ENCODE measurements around the gene DOP1A. TPM values are rescaled to one million over a fixed set of nuclear protein-coding genes. Genes with fewer than 3 reads are reported as not detected.
A peak's percentile ranks its signal among the peaks of the same experiment; 100 is the strongest.

The DOP1A gene
- polyA plus RNA-seq (2013, experiment 1 of 2) = 6.3 TPM
- polyA plus RNA-seq (2013, experiment 2 of 2) = 7.8 TPM

- Histone ChIP-seq H3K9ac (ENCODE audit: low read depth, low read length) (peak within 1 kb of the TSS; percentile 64), H3K9me3 (ENCODE audit: insufficient read depth, low read depth, low read length) (no peaks in the 10 kb centered on the region), H3K27me3 (ENCODE audit: insufficient read depth, low read length) (no peaks in the 10 kb centered on the region), H3K27ac (ENCODE audit: low read depth, low read length) (peak within 1 kb of the TSS; percentile 59), H3K4me3 (ENCODE audit: low read length) (peak within 1 kb of the TSS; percentile 64), H3K4me1 (ENCODE audit: insufficient read depth, low read length) (peaks cover 45% of the 10 kb centered on the region), H3K36me3 (ENCODE audit: insufficient read depth, low read length) (no peaks in the 10 kb centered on the region)
- WGBS = under 1% methylated on average over 76 of the region's 78 CpGs
Measured at GRCh38 chr6:83067448-83068439, at the start of gene DOP1A. TSS of gene DOP1A (plus strand) at chr6:83067671. CDS start at chr6:83096978, 29,307 bp downstream.

- no peak overlapping the region for H3K9ac ChIP-seq (ENCODE audit: low read depth, low read length)
- 95% methylated on average over 4 of the region's 4 CpGs for WGBS
Measured at GRCh38 chr6:83019741-83020140, 47.7 kb upstream of the DOP1A start.

GRCh38 chr6:83031689-83032088, 35.8 kb upstream of the DOP1A start:
- Histone ChIP-seq H3K27ac (ENCODE audit: low read depth, low read length) (no peak overlapping the region), H3K4me1 (ENCODE audit: insufficient read depth, low read length) (no peaks in the 10 kb centered on the region), H3K4me3 (ENCODE audit: low read length) (no peak overlapping the region), H3K9me3 (ENCODE audit: insufficient read depth, low read depth, low read length) (peaks cover 35% of the 10 kb centered on the region), H3K27me3 (ENCODE audit: insufficient read depth, low read length) (no peaks in the 10 kb centered on the region), H3K36me3 (ENCODE audit: insufficient read depth, low read length) (peaks cover 74% of the 10 kb centered on the region), H3K9ac (ENCODE audit: low read depth, low read length) (no peak overlapping the region)
- 96% methylated on average over 6 of the region's 6 CpGs for WGBS

More at GRCh38 chr6:83019741-83020140, 47.7 kb upstream of the DOP1A start:
- Histone ChIP-seq H3K27ac (ENCODE audit: low read depth, low read length) (no peak overlapping the region), H3K4me1 (ENCODE audit: insufficient read depth, low read length) (no peaks in the 10 kb centered on the region), H3K27me3 (ENCODE audit: insufficient read depth, low read length) (no peaks in the 10 kb centered on the region), H3K36me3 (ENCODE audit: insufficient read depth, low read length) (peaks cover 86% of the 10 kb centered on the region), H3K4me3 (ENCODE audit: low read length) (no peak overlapping the region), H3K9me3 (ENCODE audit: insufficient read depth, low read depth, low read length) (no peaks in the 10 kb centered on the region)

- Histone ChIP-seq H3K36me3 (ENCODE audit: insufficient read depth, low read length) (peaks cover 37% of the 10 kb centered on the region), H3K9me3 (ENCODE audit: insufficient read depth, low read depth, low read length) (peaks cover 13% of the 10 kb centered on the region; the same call in 1 of the 2 replicates), H3K4me3 (ENCODE audit: low read length) (no peak overlapping the region), H3K27me3 (ENCODE audit: insufficient read depth, low read length) (no peaks in the 10 kb centered on the region), H3K9ac (ENCODE audit: low read depth, low read length) (no peak overlapping the region), H3K4me1 (ENCODE audit: insufficient read depth, low read length) (no peaks in the 10 kb centered on the region), H3K27ac (ENCODE audit: low read depth, low read length) (no peak overlapping the region)
- WGBS = 97% methylated on average over 2 of the region's 2 CpGs
Measured at GRCh38 chr6:83038246-83038645, 29.2 kb upstream of the DOP1A start.

- Histone ChIP-seq H3K27ac (ENCODE audit: low read depth, low read length) (no peak overlapping the region), H3K9me3 (ENCODE audit: insufficient read depth, low read depth, low read length) (no peaks in the 10 kb centered on the region), H3K4me1 (ENCODE audit: insufficient read depth, low read length) (peaks cover 8% of the 10 kb centered on the region; the same call in 1 of the 2 replicates), H3K9ac (ENCODE audit: low read depth, low read length) (no peak overlapping the region), H3K27me3 (ENCODE audit: insufficient read depth, low read length) (no peaks in the 10 kb centered on the region), H3K4me3 (ENCODE audit: low read length) (no peak overlapping the region), H3K36me3 (ENCODE audit: insufficient read depth, low read length) (peaks cover 14% of the 10 kb centered on the region)
- 94% methylated on average over 4 of the region's 4 CpGs for WGBS
Measured at GRCh38 chr6:83042467-83043053, 24.9 kb upstream of the DOP1A start.

GRCh38 chr6:83044091-83044768, 23.2 kb upstream of the DOP1A start:
- Histone ChIP-seq H3K4me1 (ENCODE audit: insufficient read depth, low read length) (peaks cover 16% of the 10 kb centered on the region), H3K36me3 (ENCODE audit: insufficient read depth, low read length) (peaks cover 14% of the 10 kb centered on the region), H3K27ac (ENCODE audit: low read depth, low read length) (no peak overlapping the region), H3K9me3 (ENCODE audit: insufficient read depth, low read depth, low read length) (no peaks in the 10 kb centered on the region), H3K27me3 (ENCODE audit: insufficient read depth, low read length) (no peaks in the 10 kb centered on the region), H3K4me3 (ENCODE audit: low read length) (no peak overlapping the region), H3K9ac (ENCODE audit: low read depth, low read length) (no peak overlapping the region)
- WGBS = 87% methylated on average over 6 of the region's 6 CpGs

GRCh38 chr6:83047065-83047754, 20.3 kb upstream of the DOP1A start:
- H3K36me3 ChIP-seq (ENCODE audit: insufficient read depth, low read length) = peaks cover 38% of the 10 kb centered on the region
- no peaks in the 10 kb centered on the region for H3K27me3 ChIP-seq (ENCODE audit: insufficient read depth, low read length)
- no peak overlapping the region for H3K9ac ChIP-seq (ENCODE audit: low read depth, low read length)
- H3K27ac ChIP-seq (ENCODE audit: low read depth, low read length) = 0 out of 2 replicates have a peak overlapping the region, but pooled peaks have one; percentile 25
- no peak overlapping the region for H3K4me3 ChIP-seq (ENCODE audit: low read length)
- no peaks in the 10 kb centered on the region for H3K9me3 ChIP-seq (ENCODE audit: insufficient read depth, low read depth, low read length)
- peaks cover 20% of the 10 kb centered on the region for H3K4me1 ChIP-seq (ENCODE audit: insufficient read depth, low read length)
- 79% methylated on average over 7 of the region's 7 CpGs for WGBS

GRCh38 chr6:83051377-83052172, 15.9 kb upstream of the DOP1A start:
- peaks cover 24% of the 10 kb centered on the region for H3K4me1 ChIP-seq (ENCODE audit: insufficient read depth, low read length)
- H3K27ac ChIP-seq (ENCODE audit: low read depth, low read length) = no peak overlapping the region
- H3K9me3 ChIP-seq (ENCODE audit: insufficient read depth, low read depth, low read length) = no peaks in the 10 kb centered on the region
- H3K4me3 ChIP-seq (ENCODE audit: low read length) = no peak overlapping the region
- no peak overlapping the region for H3K9ac ChIP-seq (ENCODE audit: low read depth, low read length)
- no peaks in the 10 kb centered on the region for H3K27me3 ChIP-seq (ENCODE audit: insufficient read depth, low read length)
- 90% methylated on average over 5 of the region's 5 CpGs for WGBS
- peaks cover 61% of the 10 kb centered on the region for H3K36me3 ChIP-seq (ENCODE audit: insufficient read depth, low read length)

- 99% methylated on average over 3 of the region's 3 CpGs for WGBS
- H3K4me3 ChIP-seq (ENCODE audit: low read length) = no peak overlapping the region
- H3K4me1 ChIP-seq (ENCODE audit: insufficient read depth, low read length) = peaks cover 9% of the 10 kb centered on the region
- H3K36me3 ChIP-seq (ENCODE audit: insufficient read depth, low read length) = peaks cover 68% of the 10 kb centered on the region
- H3K27ac ChIP-seq (ENCODE audit: low read depth, low read length) = no peak overlapping the region
- no peak overlapping the region for H3K9ac ChIP-seq (ENCODE audit: low read depth, low read length)
- H3K9me3 ChIP-seq (ENCODE audit: insufficient read depth, low read depth, low read length) = no peaks in the 10 kb centered on the region
- H3K27me3 ChIP-seq (ENCODE audit: insufficient read depth, low read length) = no peaks in the 10 kb centered on the region
Measured at GRCh38 chr6:83053678-83054077, 13.8 kb upstream of the DOP1A start.

- Histone ChIP-seq H3K4me3 (ENCODE audit: low read length) (no peak overlapping the region), H3K4me1 (ENCODE audit: insufficient read depth, low read length) (peaks cover 6% of the 10 kb centered on the region), H3K27ac (ENCODE audit: low read depth, low read length) (no peak overlapping the region), H3K9ac (ENCODE audit: low read depth, low read length) (no peak overlapping the region), H3K9me3 (ENCODE audit: insufficient read depth, low read depth, low read length) (no peaks in the 10 kb centered on the region), H3K27me3 (ENCODE audit: insufficient read depth, low read length) (no peaks in the 10 kb centered on the region), H3K36me3 (ENCODE audit: insufficient read depth, low read length) (peaks cover 66% of the 10 kb centered on the region)
- WGBS = 47% methylated on average over 6 of the region's 6 CpGs
Measured at GRCh38 chr6:83055366-83055964, 12.0 kb upstream of the DOP1A start.

All from HUES64 (cell line).